AG04450 (cell line): ENCODE results near the gene BAZ1B. TPM values are rescaled to one million over a fixed set of nuclear protein-coding genes. Genes with fewer than 3 reads are reported as not detected.
"Not testable (repeated sequence)": the region's sequence is repeated elsewhere in the genome, so short reads cannot be mapped to it uniquely, and the experiment has no call there.

Source experiments
- CTCF ChIA-PET: fragments of 300-600, 350-600 bp; formaldehyde crosslinking; extraction: SDS; loops from one replicate; lab custom pipeline; 2022; ENCODE audit warnings: antibody characterized with exemption, inconsistent platforms; lab: Charles Lee
- POLR2A ChIA-PET: fragments of 350-600 bp; formaldehyde crosslinking; extraction: SDS; loops from one replicate; lab custom pipeline; 2021; ENCODE audit warnings: antibody characterized with exemption, inconsistent platforms; lab: Yijun Ruan, JAX
- DNase-seq: peaks from one replicate; pipeline ENCODE4 v3.0.0-alpha.2; 2011; ENCODE audit warnings: low read depth, low spot score
- H3K27ac ChIP-seq: one replicate; pipeline ENCODE4 v1.5.1; 2012; ENCODE audit warnings: low read depth, low read length, control low read depth
- H3K27me3 ChIP-seq: one replicate; pipeline ENCODE4 v1.6.0; 2012; ENCODE audit warnings: low read length; ENCODE audit not compliant: control insufficient read depth, insufficient read depth
- H3K4me3 ChIP-seq: 2 replicates; pipeline ENCODE4 v1.5.1; 2011; ENCODE audit warnings: mild to moderate bottlenecking, low read depth, low read length, control low read depth
- H3K9me3 ChIP-seq: 2 replicates; pipeline ENCODE4 v1.5.1; 2012; ENCODE audit warnings: low read length; ENCODE audit not compliant: control insufficient read depth, insufficient read depth
- CTCF ChIP-seq: IDR thresholded peaks from 2 replicates; pipeline ENCODE4 v1.5.1; 2011; ENCODE audit warnings: low read depth, low read length, control low read depth, inconsistent platforms
- polyA plus RNA-seq: library from polyadenylated mRNA; depleted of rRNA; stranded (reverse); fragments of >200 nt; gene quantifications from 2 replicates; pipeline ENCODE4 v1.2.3, GENCODE V29; 2011

Gene BAZ1B
- polyA plus RNA-seq, 1 experiment, result 29.0 TPM

GRCh38 chr7:73425356-73425983, 96.6 kb downstream of the BAZ1B start:
- no peak for DNase-seq
- H3K9me3 ChIP-seq, result no peaks in the 10 kb centered on the region; the same call in 1 of the 2 replicates
- H3K27ac ChIP-seq, result no peak overlapping the region
- POLR2A ChIA-PET, result no interaction called here
- no peak overlapping the region for H3K4me3 ChIP-seq
- CTCF ChIA-PET, result no interaction called here
- TF ChIP-seq CTCF, result no peak
- H3K27me3 ChIP-seq, result no peaks in the 10 kb centered on the region

- no peak overlapping the region for H3K4me3 ChIP-seq
- CTCF ChIA-PET, result no interaction called here
- no peak for TF ChIP-seq CTCF
- POLR2A ChIA-PET, result no interaction called here
- no peak for DNase-seq
- peak overlapping the region; percentile 21 for H3K27ac ChIP-seq
- H3K27me3 ChIP-seq, result no peaks in the 10 kb centered on the region
- no peaks in the 10 kb centered on the region; the same call in 1 of the 2 replicates for H3K9me3 ChIP-seq
Measured at GRCh38 chr7:73424489-73424885, 97.6 kb downstream of the BAZ1B start.

- no peak overlapping the region for H3K4me3 ChIP-seq
- no peaks in the 10 kb centered on the region for H3K27me3 ChIP-seq
- H3K9me3 ChIP-seq, result no peaks in the 10 kb centered on the region; the same call in 1 of the 2 replicates
- TF ChIP-seq CTCF, result no peak
- POLR2A ChIA-PET, result no interaction called here
- CTCF ChIA-PET, result no interaction called here
- H3K27ac ChIP-seq, result peak overlapping the region; percentile 21
- no peak for DNase-seq
Measured at GRCh38 chr7:73423519-73424488, 98.3 kb downstream of the BAZ1B start.

GRCh38 chr7:73420610-73421009, 101.5 kb downstream of the BAZ1B start:
- CTCF ChIA-PET, H3K9me3 ChIP-seq, POLR2A ChIA-PET, H3K27ac ChIP-seq, H3K27me3 ChIP-seq, DNase-seq, H3K4me3 ChIP-seq: not testable (repeated sequence)

GRCh38 chr7:73420016-73420415, 102.1 kb downstream of the BAZ1B start:
- H3K27me3 ChIP-seq, H3K27ac ChIP-seq, H3K4me3 ChIP-seq, POLR2A ChIA-PET, DNase-seq, CTCF ChIA-PET, H3K9me3 ChIP-seq: not testable (repeated sequence)
